Fibroblast of pulmonary artery (primary cell): ENCODE data around the gene PNKP.

Experiments used
- DNase-seq: peaks from one replicate; pipeline ENCODE4 v3.0.0-alpha.2; 2010; ENCODE audit warnings: low read depth
- H3K4me3 ChIP-seq: replicated peaks from 2 replicates; pipeline ENCODE4 v1.5.1; 2011; ENCODE audit warnings: low read depth, mild to moderate bottlenecking, control low read depth, low read length, moderate library complexity
- CTCF ChIP-seq: IDR thresholded peaks from 2 replicates; pipeline ENCODE4 v1.5.1; 2011; ENCODE audit warnings: mild to moderate bottlenecking, control low read depth, low read length, inconsistent platforms; ENCODE audit errors: missing control alignments

Gene PNKP

GRCh38 chr19:49849433-49850220 lies 17.7 kb downstream of the PNKP start:
- H3K4me3 ChIP-seq, result peak overlapping the region; percentile 63
- DNase-seq, result no peak
- no peak for TF ChIP-seq CTCF

- TF ChIP-seq CTCF, result no peak
- DNase-seq, result no peak
- no peak overlapping the region for H3K4me3 ChIP-seq
Measured at GRCh38 chr19:49848938-49849337, 18.4 kb downstream of the PNKP start.

- no peak overlapping the region for H3K4me3 ChIP-seq
- TF ChIP-seq CTCF, result no peak
- DNase-seq, result peak; percentile 85
Measured at GRCh38 chr19:49847731-49848696, 19.4 kb downstream of the PNKP start.

- no peak for TF ChIP-seq CTCF
- no peak for DNase-seq
- H3K4me3 ChIP-seq, result no peak overlapping the region
Measured at GRCh38 chr19:49846408-49846807, 21.0 kb downstream of the PNKP start.

GRCh38 chr19:49845414-49845813 lies 22.0 kb downstream of the PNKP start:
- no peak for TF ChIP-seq CTCF
- H3K4me3 ChIP-seq, result no peak overlapping the region
- DNase-seq, result no peak

GRCh38 chr19:49844138-49845095 lies 23.0 kb downstream of the PNKP start:
- DNase-seq, result no peak
- no peak for TF ChIP-seq CTCF
- no peak overlapping the region for H3K4me3 ChIP-seq
